Keratinocyte (primary cell): ENCODE data around the gene HAPLN1.

Experiments used
- CTCF ChIP-seq, 3 experiments: IDR thresholded peaks in 1 of 3; conservative IDR thresholded peaks in 1 of 3; optimal IDR thresholded peaks in 1 of 3; 2 replicates in 2 of 3; 3 replicates in 1 of 3; pipeline versions ENCODE3 to v1.5.1; 2011; ENCODE audit warnings: low read length in 3 of 3, mild to moderate bottlenecking in 3 of 3, moderate library complexity in 2 of 3, control low read depth in 1 of 3, inconsistent platforms in 1 of 3; ENCODE audit not compliant: insufficient read depth in 2 of 3; ENCODE audit errors: extremely low read depth in 1 of 3
- EZH2 ChIP-seq: IDR thresholded peaks from one replicate; pipeline ENCODE4 v1.6.1; 2012; ENCODE audit warnings: inconsistent platforms, mild to moderate bottlenecking, low read length, moderate library complexity

GRCh38 chr5:83687124-83687619, 33.5 kb downstream of the HAPLN1 start:
- TF ChIP-seq CTCF (optimal IDR thresholded peaks at IDR 0.05 in 1 of 3, IDR thresholded peaks at IDR 0.05 in 1 of 3, conservative IDR thresholded peaks at IDR 0.05 in 1 of 3; ENCODE audit: extremely low read depth in 1 of 3, insufficient read depth in 2 of 3, low read length in 3 of 3): no peak
- no peak for TF ChIP-seq EZH2
